Lower leg skin (tissue), 3 donors: ENCODE data around the gene SWT1.

Source experiments
- CTCF ChIP-seq, 3 donors: fragments of 450-650 bp; IDR thresholded peaks; one replicate each; pipeline ENCODE4 v1.5.1; 2016; ENCODE audit warnings: antibody characterized with exemption in 3 of 3, mild to moderate bottlenecking in 3 of 3, moderate library complexity in 2 of 3
- POLR2A ChIP-seq, 2 donors: fragments of 450-650 bp; IDR thresholded peaks; one replicate each; pipeline ENCODE4 v1.6.1; 2016 to 2017; ENCODE audit warnings: antibody characterized with exemption in 2 of 2, mild to moderate bottlenecking in 1 of 2, moderate library complexity in 1 of 2

- no peak for TF ChIP-seq CTCF (IDR thresholded peaks at IDR 0.05)
- TF ChIP-seq POLR2A (IDR thresholded peaks at IDR 0.05), result no peak
Observed at GRCh38 chr1:185162491-185162890, 5.5 kb downstream of the SWT1 start.
